NCI-H510A treated with DMSO at 0.1 percent for 48 hours (cell line): ENCODE data around the gene CYP17A1.
A peak's percentile ranks its signal among the peaks of the same experiment; 100 is the strongest.
"Not testable (repeated sequence)": the region's sequence is repeated elsewhere in the genome, so short reads cannot be mapped to it uniquely, and the experiment has no call there.

Experiments
- DNase-seq: peaks from one replicate; lab custom pipeline; 2025; lab: John Stamatoyannopoulos, UW

CYP17A1 gene

GRCh38 chr10:102837230-102837721 lies at the start of gene CYP17A1:
Gene CYP17A1 (minus strand): TSS chr10:102837413. CDS start chr10:102837361, 52 bp downstream.
- no peak for DNase-seq

- no peak for DNase-seq
Observed at GRCh38 chr10:102880256-102880655, 43.0 kb upstream of the CYP17A1 start.

- no peak for DNase-seq
Observed at GRCh38 chr10:102878629-102879028, 41.4 kb upstream of the CYP17A1 start.

GRCh38 chr10:102876747-102877153 lies 39.5 kb upstream of the CYP17A1 start:
- no peak for DNase-seq

- no peak for DNase-seq
Observed at GRCh38 chr10:102872163-102872562, 35.0 kb upstream of the CYP17A1 start.

- DNase-seq: no peak
Observed at GRCh38 chr10:102870221-102870620, 33.0 kb upstream of the CYP17A1 start.

GRCh38 chr10:102869258-102870198 lies 32.3 kb upstream of the CYP17A1 start, which contains the start of gene AS3MT:
Gene AS3MT (plus strand): TSS chr10:102869470. CDS start chr10:102869593, 123 bp downstream.
- peak; percentile 53 for DNase-seq

- DNase-seq: peak; percentile 53
Observed at GRCh38 chr10:102868911-102869257, 31.7 kb upstream of the CYP17A1 start.

- no peak for DNase-seq
Observed at GRCh38 chr10:102865620-102866019, 28.4 kb upstream of the CYP17A1 start.

GRCh38 chr10:102863660-102864059 lies 26.4 kb upstream of the CYP17A1 start:
- no peak for DNase-seq

- no peak for DNase-seq
Observed at GRCh38 chr10:102859911-102860310, 22.7 kb upstream of the CYP17A1 start.

GRCh38 chr10:102856758-102857424 lies 19.7 kb upstream of the CYP17A1 start:
- no peak for DNase-seq

GRCh38 chr10:102855731-102856436 lies 18.7 kb upstream of the CYP17A1 start:
- DNase-seq: not testable (repeated sequence)

GRCh38 chr10:102853237-102853636 lies 16.0 kb upstream of the CYP17A1 start:
- DNase-seq: not testable (repeated sequence)

GRCh38 chr10:102850025-102850518 lies 12.9 kb upstream of the CYP17A1 start:
- DNase-seq: no peak

- no peak for DNase-seq
Observed at GRCh38 chr10:102845352-102845902, 8.2 kb upstream of the CYP17A1 start.

GRCh38 chr10:102844190-102844776 lies 7.1 kb upstream of the CYP17A1 start:
- not testable (repeated sequence) for DNase-seq

- not testable (repeated sequence) for DNase-seq
Observed at GRCh38 chr10:102843139-102843538, 5.9 kb upstream of the CYP17A1 start.

- no peak for DNase-seq
Observed at GRCh38 chr10:102841827-102842345, 4.7 kb upstream of the CYP17A1 start.

GRCh38 chr10:102838276-102838927 lies 1.2 kb upstream of the CYP17A1 start:
- DNase-seq: not testable (repeated sequence)
